Non-pigmented ciliary epithelial cell (primary cell): ENCODE results near the gene LTBP1.
"Not testable (repeated sequence)": the region's sequence is repeated elsewhere in the genome, so short reads cannot be mapped to it uniquely, and the experiment has no call there.

Source experiments
- DNase-seq: peaks from one replicate; pipeline ENCODE4 v3.0.0-alpha.2; 2010; ENCODE audit warnings: low read depth

The LTBP1 gene

DNA sequence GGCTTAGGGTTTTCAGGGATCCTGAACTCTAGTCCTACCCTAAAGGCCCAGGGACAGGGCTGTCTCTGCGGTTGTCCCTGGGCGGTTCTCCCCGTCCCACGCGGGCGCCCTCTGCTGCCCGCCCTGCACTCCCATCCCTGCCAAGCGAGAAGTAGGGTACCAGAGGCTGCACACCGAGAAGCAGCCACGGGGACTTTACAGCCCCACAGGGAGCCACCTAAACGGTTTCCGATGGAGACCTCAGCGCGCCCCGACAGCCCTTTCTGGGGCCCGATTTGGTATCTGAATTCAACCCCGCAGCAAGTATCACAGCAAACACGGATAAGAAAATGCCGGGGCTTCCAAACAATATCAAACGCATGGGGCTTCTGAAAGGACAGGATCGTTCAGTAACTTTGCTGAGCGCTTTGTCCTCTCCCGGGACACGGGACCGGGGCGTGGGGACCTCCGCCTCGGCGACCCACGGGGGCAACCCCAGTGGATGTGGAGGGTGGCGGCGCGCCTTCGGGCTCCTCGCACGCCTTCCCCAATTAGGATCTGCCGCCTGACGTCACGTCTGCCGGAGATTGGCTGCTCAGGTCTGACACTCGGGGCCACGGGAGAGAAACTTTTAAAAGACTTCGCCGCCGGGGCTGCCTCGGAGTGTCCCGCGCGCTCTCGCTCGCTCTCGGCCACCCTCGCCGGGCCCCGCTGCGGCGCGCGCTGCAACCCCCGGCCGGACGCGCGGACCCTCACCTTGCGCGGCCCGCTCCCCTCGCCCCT, at the start of gene LTBP1:
TSS of gene LTBP1 (plus strand) at position 640 of the 762 bp plus-strand sequence. CDS start 372 bp downstream, outside the sequence.
- no peak for DNase-seq

GRCh38 chr2:32900246-32900973, 46.3 kb upstream of the LTBP1 start:
- DNase-seq = no peak

GRCh38 chr2:32901313-32901712, 45.4 kb upstream of the LTBP1 start:
- no peak for DNase-seq

DNA sequence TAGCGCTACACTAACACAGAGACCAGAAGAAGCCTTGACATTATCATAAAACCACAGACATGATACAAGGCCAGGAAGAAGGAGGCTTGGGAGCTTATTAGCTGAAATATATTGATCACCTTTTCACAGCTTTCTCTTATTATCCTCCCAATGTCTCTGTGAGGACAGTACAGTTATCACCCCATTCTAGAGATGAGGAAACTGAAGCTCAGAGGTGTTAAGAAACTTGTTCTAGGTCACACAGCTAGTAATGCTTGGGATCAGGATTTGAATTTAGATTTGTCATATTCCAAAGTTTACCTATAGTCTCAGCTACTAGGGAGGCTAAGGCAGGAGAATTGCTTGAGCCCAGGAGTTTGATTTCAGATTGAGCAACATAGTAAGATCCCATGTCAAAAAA, 44.6 kb upstream of the LTBP1 start:
- DNase-seq = no peak

DNA sequence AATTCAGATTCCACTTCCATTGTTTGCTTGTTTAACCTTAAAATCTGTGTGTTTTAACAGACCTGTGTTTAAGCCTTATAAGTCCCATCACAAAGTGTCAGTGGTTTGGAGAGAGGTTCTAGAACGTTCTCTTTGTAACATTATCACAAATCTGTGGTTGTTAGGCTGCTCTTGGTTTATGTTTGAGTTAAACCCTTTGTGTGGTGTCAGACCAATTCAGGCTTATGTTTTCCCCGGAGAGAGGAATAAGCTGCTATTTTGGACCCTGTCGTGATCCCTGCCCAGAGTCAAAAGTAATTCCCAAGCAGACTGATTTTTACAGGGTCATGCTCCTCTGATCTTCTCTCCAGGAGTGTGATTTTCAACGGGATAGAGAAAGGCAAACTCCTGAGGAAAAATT, 43.8 kb upstream of the LTBP1 start:
- DNase-seq = no peak

GRCh38 chr2:32904074-32904473, 42.7 kb upstream of the LTBP1 start:
- DNase-seq = no peak

- DNase-seq = no peak
Measured at GRCh38 chr2:32904751-32905150, 42.0 kb upstream of the LTBP1 start.

DNA sequence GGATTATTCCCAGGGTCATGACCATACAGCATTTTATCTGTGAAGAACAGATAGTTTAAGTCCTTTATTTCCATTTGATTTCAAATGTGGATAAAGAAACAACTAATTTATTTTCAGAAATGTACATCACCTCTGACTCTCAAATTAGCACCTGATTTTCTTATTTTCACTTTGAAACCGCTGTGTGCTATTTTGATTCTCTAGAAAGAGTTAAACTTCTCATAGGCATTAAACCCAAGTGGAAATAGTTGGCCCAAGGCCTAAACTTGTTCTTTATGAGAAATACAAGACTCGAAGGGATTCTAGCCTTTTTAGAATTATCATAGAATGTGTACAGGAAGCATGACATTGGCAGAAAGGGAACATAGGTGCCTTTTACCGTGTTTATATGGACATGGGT, 41.5 kb upstream of the LTBP1 start:
- DNase-seq = no peak

- DNase-seq = no peak
Measured at GRCh38 chr2:32910883-32911598, 35.7 kb upstream of the LTBP1 start.

GRCh38 chr2:32915694-32916093, 31.1 kb upstream of the LTBP1 start:
- DNase-seq = no peak

GRCh38 chr2:32918774-32919173, 28.0 kb upstream of the LTBP1 start:
- DNase-seq = no peak

- not testable (repeated sequence) for DNase-seq
Measured at GRCh38 chr2:32919901-32920300, 26.9 kb upstream of the LTBP1 start.

DNA sequence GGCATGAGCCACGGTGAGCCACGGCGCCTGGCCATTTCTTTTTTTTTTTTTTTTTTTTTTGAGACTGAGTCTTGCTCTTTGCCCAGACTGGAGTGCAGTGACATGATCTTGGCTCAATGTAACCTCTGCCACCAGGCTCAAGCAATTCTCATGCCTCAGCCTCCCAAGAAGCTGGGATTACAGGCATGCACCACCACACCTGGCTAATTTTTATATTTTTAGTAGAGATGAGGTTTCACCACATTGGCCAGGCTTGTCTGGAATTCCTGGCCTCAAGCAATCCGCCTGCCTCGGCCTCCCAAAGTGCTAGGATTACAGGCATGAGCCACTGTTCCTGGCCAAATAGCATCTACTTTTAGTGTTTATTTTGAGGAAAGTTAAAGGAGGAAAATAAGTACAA, 25.3 kb upstream of the LTBP1 start:
- not testable (repeated sequence) for DNase-seq

DNA sequence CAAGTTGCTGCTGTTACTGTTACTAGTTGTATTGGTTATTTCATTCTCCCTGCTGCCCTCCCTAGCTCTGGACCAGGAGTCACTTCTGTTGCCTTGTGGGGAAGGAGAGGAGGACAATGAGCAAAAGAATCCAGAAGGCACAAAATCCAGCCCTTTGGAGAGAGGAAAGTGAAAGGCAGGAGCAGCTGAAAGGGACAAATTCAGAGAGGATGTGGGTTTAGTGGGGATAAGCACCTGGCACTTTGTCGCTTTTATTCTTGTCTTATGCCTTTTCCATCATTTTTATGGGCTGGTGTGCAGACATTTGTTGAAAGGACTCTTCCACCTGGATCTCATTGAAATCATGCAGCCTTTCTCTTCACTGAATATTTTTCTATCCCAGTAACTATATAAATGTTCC, 24.3 kb upstream of the LTBP1 start:
- no peak for DNase-seq

DNA sequence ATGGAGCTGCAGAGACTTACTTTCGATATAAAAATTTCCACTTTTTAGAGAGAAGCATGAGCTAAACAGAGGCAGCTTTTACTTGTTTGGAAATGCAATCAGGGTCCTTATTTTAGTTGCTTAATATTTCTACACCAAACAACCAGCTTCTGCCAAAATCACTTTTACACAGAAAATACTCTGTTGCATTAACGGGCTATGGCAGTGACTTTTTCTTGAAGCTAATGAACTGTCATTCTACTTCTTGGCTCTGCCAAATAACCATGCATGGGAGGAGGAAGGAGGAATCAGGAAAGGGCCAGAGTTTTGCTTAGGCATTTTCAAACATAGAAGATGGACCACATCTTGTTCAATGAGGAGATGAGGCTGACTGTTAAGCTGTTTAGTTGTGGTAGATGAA, 23.6 kb upstream of the LTBP1 start:
- DNase-seq = no peak

GRCh38 chr2:32925283-32925815, 21.4 kb upstream of the LTBP1 start:
- DNase-seq = no peak

GRCh38 chr2:32925976-32926707, 20.6 kb upstream of the LTBP1 start:
- no peak for DNase-seq

DNA sequence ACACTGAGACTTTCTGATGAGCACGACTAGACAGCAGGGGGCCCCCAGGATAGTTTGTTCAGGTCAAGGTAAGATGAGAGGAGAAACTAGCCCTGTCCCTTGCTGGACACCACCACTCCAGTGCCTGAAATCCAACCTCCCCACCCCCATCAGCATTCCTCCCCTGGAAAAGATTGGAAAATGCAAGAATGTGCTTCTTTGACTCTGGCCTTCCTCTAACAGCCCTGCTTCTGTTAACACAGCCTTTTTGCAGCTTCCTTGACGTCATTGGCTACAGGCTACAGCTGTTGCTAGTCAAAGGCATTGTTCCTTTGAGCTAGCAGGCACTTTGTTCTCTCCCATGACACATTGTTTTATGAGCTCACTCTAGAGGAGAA, 20.1 kb upstream of the LTBP1 start:
- DNase-seq = no peak

DNA sequence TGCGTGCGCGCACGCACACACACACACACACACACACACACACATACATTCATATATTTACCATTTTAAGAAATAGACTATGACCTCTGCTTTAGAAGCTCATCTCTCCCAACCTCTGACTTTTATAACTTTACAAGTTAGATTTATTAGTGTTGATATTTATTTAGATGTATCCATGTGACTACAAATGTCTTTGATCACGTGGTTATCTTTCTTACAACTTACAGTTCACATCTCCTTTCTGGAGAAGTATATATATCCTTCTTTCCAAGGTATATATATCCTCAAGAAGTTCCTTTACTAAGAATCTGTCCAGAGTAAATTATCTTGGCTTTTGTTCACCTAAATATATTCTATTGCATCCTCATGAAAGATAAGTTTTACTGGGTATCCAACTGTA, 16.3 kb upstream of the LTBP1 start:
- DNase-seq = no peak

DNA sequence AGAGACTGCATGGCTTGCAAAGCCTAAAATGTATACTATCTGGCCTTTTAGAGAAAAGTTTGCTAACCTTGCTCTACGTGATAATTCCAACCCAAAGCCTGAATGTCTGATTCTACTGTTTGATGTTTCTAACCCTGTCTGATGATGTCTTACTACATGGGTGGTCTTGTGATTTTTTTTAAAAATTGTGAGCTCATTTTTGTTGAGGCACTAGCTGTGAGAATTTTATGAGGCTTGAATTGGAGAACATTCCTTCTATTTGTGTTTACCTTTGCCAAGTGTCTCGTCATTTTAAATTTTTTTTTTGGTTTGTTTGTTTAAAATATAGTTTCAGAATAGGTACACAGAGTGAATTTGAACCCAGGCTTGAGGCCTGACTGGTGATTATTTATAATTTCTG, 15.2 kb upstream of the LTBP1 start:
- no peak for DNase-seq

- no peak for DNase-seq
Measured at GRCh38 chr2:32931945-32932709, 14.6 kb upstream of the LTBP1 start.
